ENCODE data around the gene MAMLD1. TPM values are rescaled to one million over a fixed set of nuclear protein-coding genes. Genes with fewer than 3 reads are reported as not detected.

MAMLD1 gene
- total and polyA plus RNA-seq, 2 experiments from 2014 or later = 2.1 to 2.4 TPM

DNA sequence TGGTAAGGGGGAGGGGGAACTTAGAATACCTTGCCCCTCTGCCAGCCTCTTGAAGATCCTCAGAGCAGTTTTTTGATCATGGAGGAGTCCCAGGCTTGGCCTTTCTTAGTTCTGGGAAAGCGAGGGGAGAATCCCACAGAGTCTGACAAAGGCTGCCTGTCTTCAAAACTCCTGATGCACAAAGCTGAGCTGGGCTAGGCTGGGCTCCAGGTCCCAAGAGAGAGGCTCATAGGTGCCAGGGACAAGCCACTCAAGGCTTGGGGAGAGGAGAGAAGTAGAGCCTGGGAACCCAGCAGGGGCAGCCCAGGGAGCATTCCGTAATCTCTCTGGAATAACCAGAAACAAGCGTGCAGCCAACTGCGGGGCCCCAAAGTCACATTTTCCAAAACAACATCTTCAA, 168.3 kb downstream of the MAMLD1 start:
- no peak overlapping the region for H3K4me2 ChIP-seq
- DNase-seq (ENCODE audit: low spot score) = no peak
- no peaks in the 10 kb centered on the region for H3K9me3 ChIP-seq (ENCODE audit: low read depth)
- H2AFZ ChIP-seq = no peak overlapping the region
- no peaks in the 10 kb centered on the region for H3K36me3 ChIP-seq (replicated peaks; ENCODE audit: insufficient read depth, low read depth)
- no peak overlapping the region for H3K4me3 ChIP-seq
- no peaks in the 10 kb centered on the region for H3K4me1 ChIP-seq (ENCODE audit: insufficient read depth)
- H4K20me1 ChIP-seq (ENCODE audit: insufficient read depth, poor library complexity, severe bottlenecking) = no peaks in the 10 kb centered on the region
- no peaks in the 10 kb centered on the region for H3K79me2 ChIP-seq
- H3K9me2 ChIP-seq (replicated peaks; ENCODE audit: insufficient read depth) = no peaks in the 10 kb centered on the region
- TF ChIP-seq, protein P1, sequence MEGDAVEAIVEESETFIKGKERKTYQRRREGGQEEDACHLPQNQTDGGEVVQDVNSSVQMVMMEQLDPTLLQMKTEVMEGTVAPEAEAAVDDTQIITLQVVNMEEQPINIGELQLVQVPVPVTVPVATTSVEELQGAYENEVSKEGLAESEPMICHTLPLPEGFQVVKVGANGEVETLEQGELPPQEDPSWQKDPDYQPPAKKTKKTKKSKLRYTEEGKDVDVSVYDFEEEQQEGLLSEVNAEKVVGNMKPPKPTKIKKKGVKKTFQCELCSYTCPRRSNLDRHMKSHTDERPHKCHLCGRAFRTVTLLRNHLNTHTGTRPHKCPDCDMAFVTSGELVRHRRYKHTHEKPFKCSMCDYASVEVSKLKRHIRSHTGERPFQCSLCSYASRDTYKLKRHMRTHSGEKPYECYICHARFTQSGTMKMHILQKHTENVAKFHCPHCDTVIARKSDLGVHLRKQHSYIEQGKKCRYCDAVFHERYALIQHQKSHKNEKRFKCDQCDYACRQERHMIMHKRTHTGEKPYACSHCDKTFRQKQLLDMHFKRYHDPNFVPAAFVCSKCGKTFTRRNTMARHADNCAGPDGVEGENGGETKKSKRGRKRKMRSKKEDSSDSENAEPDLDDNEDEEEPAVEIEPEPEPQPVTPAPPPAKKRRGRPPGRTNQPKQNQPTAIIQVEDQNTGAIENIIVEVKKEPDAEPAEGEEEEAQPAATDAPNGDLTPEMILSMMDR (IDR thresholded peaks at IDR 0.05; ENCODE audit: poor library complexity) = no peak
- no peak for TF ChIP-seq EZH2phosphoT487 (IDR thresholded peaks at IDR 0.05; ENCODE audit: low read depth, severe bottlenecking, unreplicated experiment)
- TF ChIP-seq EZH2 (IDR thresholded peaks at IDR 0.05; ENCODE audit: borderline replicate concordance) = no peak
- H3K27ac ChIP-seq = no peak overlapping the region
- 84% methylated on average over 4 of the region's 4 CpGs for WGBS (ENCODE audit: low lambda C conversion rate, missing lambda C conversion rate)
- H3K27me3 ChIP-seq = no peaks in the 10 kb centered on the region

DNA sequence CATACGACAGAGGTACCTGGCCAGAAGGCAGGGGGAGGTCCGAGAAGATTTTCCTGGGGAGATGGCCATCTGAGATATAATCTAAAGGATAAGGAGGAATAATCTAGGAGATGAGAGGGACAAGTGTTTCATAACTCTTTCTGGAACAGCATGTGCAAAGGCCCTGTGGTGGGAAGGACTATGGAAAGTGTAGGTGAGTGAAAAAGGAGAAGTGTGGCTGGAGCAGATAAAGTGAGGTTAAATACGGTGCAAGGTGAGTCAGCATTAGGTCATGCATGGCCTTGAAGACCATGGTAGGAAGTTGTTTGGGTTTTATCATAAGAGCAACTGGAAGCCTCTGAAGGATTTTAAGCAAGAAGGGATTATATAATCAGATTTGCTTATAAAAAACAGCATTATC, 170.7 kb downstream of the MAMLD1 start:
- no peak for DNase-seq (ENCODE audit: low spot score)
- no peaks in the 10 kb centered on the region for H3K9me3 ChIP-seq (ENCODE audit: low read depth)
- no peaks in the 10 kb centered on the region for H4K20me1 ChIP-seq (ENCODE audit: insufficient read depth, poor library complexity, severe bottlenecking)
- H3K36me3 ChIP-seq (replicated peaks; ENCODE audit: insufficient read depth, low read depth) = no peaks in the 10 kb centered on the region
- H3K79me2 ChIP-seq = no peaks in the 10 kb centered on the region
- no peaks in the 10 kb centered on the region for H3K9me2 ChIP-seq (replicated peaks; ENCODE audit: insufficient read depth)
- H3K4me1 ChIP-seq (ENCODE audit: insufficient read depth) = no peaks in the 10 kb centered on the region
- no peaks in the 10 kb centered on the region for H3K27me3 ChIP-seq
- TF ChIP-seq, protein P1 (IDR thresholded peaks at IDR 0.05; ENCODE audit: poor library complexity) = no peak
- no peak for TF ChIP-seq EZH2phosphoT487 (IDR thresholded peaks at IDR 0.05; ENCODE audit: low read depth, severe bottlenecking, unreplicated experiment)
- no peak for TF ChIP-seq EZH2 (IDR thresholded peaks at IDR 0.05; ENCODE audit: borderline replicate concordance)
- H2AFZ ChIP-seq = no peak overlapping the region
- H3K4me2 ChIP-seq = no peak overlapping the region
- H3K27ac ChIP-seq = no peak overlapping the region
- no peak overlapping the region for H3K4me3 ChIP-seq
- WGBS (ENCODE audit: low lambda C conversion rate, missing lambda C conversion rate) = 76% methylated on average over 3 of the region's 3 CpGs

DNA sequence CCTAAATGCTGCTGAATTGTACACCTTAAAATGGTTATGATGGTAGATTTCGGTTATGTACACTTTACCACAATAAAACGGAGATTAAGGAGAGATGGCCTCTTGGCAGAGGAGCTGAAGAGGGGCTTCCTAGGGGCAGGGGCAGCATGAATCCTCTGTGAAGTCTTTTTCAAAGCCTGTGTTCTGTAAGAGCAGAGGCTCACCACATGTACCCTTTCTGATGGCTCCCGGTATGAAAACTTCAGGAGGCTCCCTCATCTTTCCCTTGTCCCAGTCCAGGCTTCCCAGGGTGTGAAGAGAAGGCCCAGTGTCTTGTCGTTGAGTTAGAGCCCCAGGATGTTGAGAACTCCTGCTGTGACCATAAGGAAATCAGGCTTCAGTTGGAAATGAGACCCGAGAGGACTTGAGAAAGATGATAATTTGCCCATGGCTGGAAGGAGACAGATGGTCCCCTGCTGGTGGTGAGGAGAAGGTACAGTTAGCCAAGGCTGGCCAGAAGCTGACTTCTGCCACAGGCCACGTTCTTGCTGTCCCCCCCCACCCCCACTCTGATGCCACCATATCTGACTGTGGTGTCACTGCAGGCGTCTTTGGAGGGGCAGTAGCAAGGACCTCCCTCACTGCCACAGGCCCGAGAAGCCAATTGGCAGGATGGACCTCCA, 173.5 kb downstream of the MAMLD1 start:
- no peaks in the 10 kb centered on the region for H3K79me2 ChIP-seq

More for the DNA sequence above, 173.5 kb downstream of the MAMLD1 start:
- DNase-seq (ENCODE audit: low spot score) = no peak
- 57% methylated on average over 8 of the region's 8 CpGs for WGBS (ENCODE audit: low lambda C conversion rate, missing lambda C conversion rate)
- Histone ChIP-seq H3K4me3 (no peak overlapping the region), H3K9me3 (ENCODE audit: low read depth) (no peaks in the 10 kb centered on the region), H3K9me2 (replicated peaks; ENCODE audit: insufficient read depth) (no peaks in the 10 kb centered on the region), H3K27ac (no peak overlapping the region), H3K27me3 (no peaks in the 10 kb centered on the region), H4K20me1 (ENCODE audit: insufficient read depth, poor library complexity, severe bottlenecking) (no peaks in the 10 kb centered on the region), H3K4me2 (no peak overlapping the region), H3K36me3 (replicated peaks; ENCODE audit: insufficient read depth, low read depth) (no peaks in the 10 kb centered on the region), H3K4me1 (ENCODE audit: insufficient read depth) (no peaks in the 10 kb centered on the region), H2AFZ (no peak overlapping the region)
- TF ChIP-seq EZH2 (IDR thresholded peaks at IDR 0.05; ENCODE audit: borderline replicate concordance) (no peak), EZH2phosphoT487 (IDR thresholded peaks at IDR 0.05; ENCODE audit: low read depth, severe bottlenecking, unreplicated experiment) (no peak)
- TF ChIP-seq, protein P1 (IDR thresholded peaks at IDR 0.05; ENCODE audit: poor library complexity) = no peak
